Hepatocyte (in vitro differentiated cells): ENCODE data around the gene ABHD16B. TPM values are rescaled to one million over a fixed set of nuclear protein-coding genes. Genes with fewer than 3 reads are reported as not detected.

Source experiments
- DNase-seq: peaks from one replicate; pipeline ENCODE4 v3.0.0-alpha.2; 2016; ENCODE audit warnings: low spot score
- H2AFZ ChIP-seq: fragments of 200-600 bp; sonication (generic); 2 replicates; pipeline ENCODE4 v1.6.0; 2016; ENCODE audit warnings: antibody characterized with exemption, mild to moderate bottlenecking
- H3K27ac ChIP-seq: fragments of 200-600 bp; sonication (generic); 2 replicates; pipeline ENCODE4 v1.5.1; 2016; ENCODE audit warnings: mild to moderate bottlenecking
- H3K27me3 ChIP-seq: fragments of 200-600 bp; sonication (generic); 2 replicates; pipeline ENCODE4 v1.6.1; 2016
- H3K36me3 ChIP-seq: fragments of 200-600 bp; sonication (generic); replicated peaks from 2 replicates; pipeline ENCODE4 v1.5.1; 2016; ENCODE audit warnings: low read depth; ENCODE audit not compliant: insufficient read depth
- H3K4me1 ChIP-seq: fragments of 200-600 bp; sonication (generic); 2 replicates; pipeline ENCODE4 v1.5.1; 2016; ENCODE audit warnings: mild to moderate bottlenecking, moderate library complexity; ENCODE audit not compliant: insufficient read depth
- H3K4me2 ChIP-seq: fragments of 200-600 bp; sonication (generic); 2 replicates; pipeline ENCODE4 v1.6.0; 2016
- H3K4me3 ChIP-seq: fragments of 200-600 bp; sonication (generic); 2 replicates; pipeline ENCODE4 v1.5.1; 2016; ENCODE audit warnings: mild to moderate bottlenecking
- H3K79me2 ChIP-seq: fragments of 200-600 bp; sonication (generic); 2 replicates; pipeline ENCODE4 v1.6.0; 2017; ENCODE audit warnings: mild to moderate bottlenecking
- H3K9me2 ChIP-seq: fragments of 200-600 bp; sonication (generic); replicated peaks from 2 replicates; pipeline ENCODE4 v1.6.0; 2017; ENCODE audit warnings: mild to moderate bottlenecking; ENCODE audit not compliant: insufficient read depth
- H3K9me3 ChIP-seq: fragments of 200-600 bp; sonication (generic); 2 replicates; pipeline ENCODE4 v1.5.1; 2016; ENCODE audit warnings: low read depth, mild to moderate bottlenecking
- H4K20me1 ChIP-seq: fragments of 200-600 bp; sonication (generic); 2 replicates; pipeline ENCODE4 v1.6.0; 2016; ENCODE audit warnings: mild to moderate bottlenecking; ENCODE audit not compliant: insufficient read depth, poor library complexity, severe bottlenecking
- EZH2 ChIP-seq: fragments of 200-600 bp; sonication (generic); IDR thresholded peaks from 2 replicates; pipeline ENCODE4 v1.6.1; 2016; ENCODE audit warnings: antibody characterized with exemption, mild to moderate bottlenecking, borderline replicate concordance
- EZH2phosphoT487 ChIP-seq: fragments of 200-600 bp; sonication (generic); IDR thresholded peaks from one replicate; pipeline ENCODE4 v1.6.1; 2018; ENCODE audit warnings: antibody characterized with exemption, mild to moderate bottlenecking, low read depth, moderate library complexity; ENCODE audit not compliant: unreplicated experiment, severe bottlenecking
- WGBS: methylation state at CpG from one replicate; pipeline ENCODE4 v1.1.6; 2016; ENCODE audit warnings: low lambda C conversion rate; ENCODE audit errors: missing lambda C conversion rate; 5-methylcytosine and 5-hydroxymethylcytosine counted together
- polyA plus RNA-seq: library from polyadenylated mRNA; unstranded; fragments of >200 nt; fragmentation: Nextera tagmentation; extraction: Ambion mirVana; gene quantifications from 2 replicates; pipeline ENCODE4 v1.2.1, GENCODE V29; 2016
- total RNA-seq: library from RNA; depleted of rRNA; stranded (reverse); fragments of >200 nt; gene quantifications from 2 replicates; pipeline ENCODE4 v1.2.3, GENCODE V29; 2014
- TF ChIP-seq, protein P1 (sequence below): fragments of 200-600 bp; sonication (generic); IDR thresholded peaks from 2 replicates; pipeline ENCODE4 v1.5.1; 2016; ENCODE audit warnings: antibody characterized with exemption, mild to moderate bottlenecking; ENCODE audit not compliant: poor library complexity

The ABHD16B gene
- total and polyA plus RNA-seq, 2 experiments from 2014 or later, result 0.68 TPM; not detected in 1

DNA sequence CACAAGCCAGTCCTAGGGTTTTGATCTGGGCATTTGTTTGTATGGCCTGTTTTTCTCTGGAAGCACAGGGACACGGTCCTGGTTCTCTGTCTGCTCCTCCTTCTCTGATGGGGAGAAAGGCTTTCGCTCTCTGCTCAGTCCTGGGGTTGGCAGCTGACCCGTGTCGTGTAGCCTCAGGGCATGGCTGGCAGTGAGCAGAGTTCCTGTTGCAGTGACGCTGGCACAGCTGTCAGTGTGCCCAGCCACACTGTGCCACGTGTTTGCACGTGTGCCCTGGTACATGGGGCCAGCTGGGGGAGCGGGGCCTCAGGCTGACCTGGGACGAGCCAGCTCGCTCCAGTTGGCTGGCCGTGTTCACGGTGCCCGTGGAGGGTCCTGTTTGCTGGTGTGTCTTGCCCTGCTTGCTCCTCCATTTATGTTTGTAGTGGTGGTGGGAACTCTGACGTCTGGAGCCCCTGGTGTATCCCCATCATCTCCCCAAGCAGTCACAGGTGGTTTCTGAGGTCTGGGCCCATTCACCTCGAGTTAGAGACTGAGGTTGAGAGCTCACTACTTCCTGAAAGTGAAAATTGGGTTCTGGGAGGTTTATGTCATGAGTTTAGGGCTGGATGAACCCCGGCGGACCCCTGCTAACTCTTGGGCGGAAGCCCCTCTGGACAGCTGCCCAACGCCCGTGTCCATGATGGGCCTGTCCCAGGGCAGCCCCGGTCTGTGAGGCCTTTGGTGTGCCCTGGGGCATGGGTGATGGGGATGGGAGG, 23.4 kb downstream of the ABHD16B start:
- no peaks in the 10 kb centered on the region for H3K4me1 ChIP-seq
- no peak overlapping the region for H3K4me2 ChIP-seq
- H3K27me3 ChIP-seq, result no peaks in the 10 kb centered on the region
- H3K27ac ChIP-seq, result no peak overlapping the region
- no peaks in the 10 kb centered on the region for H3K9me2 ChIP-seq
- peaks cover 6% of the 10 kb centered on the region for H4K20me1 ChIP-seq
- H3K4me3 ChIP-seq, result no peak overlapping the region
- H3K79me2 ChIP-seq, result no peaks in the 10 kb centered on the region
- no peak for DNase-seq
- 93% methylated on average over 21 of the region's 21 CpGs for WGBS
- no peaks in the 10 kb centered on the region for H3K9me3 ChIP-seq
- H2AFZ ChIP-seq, result no peak overlapping the region
- TF ChIP-seq EZH2 (no peak), EZH2phosphoT487 (no peak)
- TF ChIP-seq, protein P1, sequence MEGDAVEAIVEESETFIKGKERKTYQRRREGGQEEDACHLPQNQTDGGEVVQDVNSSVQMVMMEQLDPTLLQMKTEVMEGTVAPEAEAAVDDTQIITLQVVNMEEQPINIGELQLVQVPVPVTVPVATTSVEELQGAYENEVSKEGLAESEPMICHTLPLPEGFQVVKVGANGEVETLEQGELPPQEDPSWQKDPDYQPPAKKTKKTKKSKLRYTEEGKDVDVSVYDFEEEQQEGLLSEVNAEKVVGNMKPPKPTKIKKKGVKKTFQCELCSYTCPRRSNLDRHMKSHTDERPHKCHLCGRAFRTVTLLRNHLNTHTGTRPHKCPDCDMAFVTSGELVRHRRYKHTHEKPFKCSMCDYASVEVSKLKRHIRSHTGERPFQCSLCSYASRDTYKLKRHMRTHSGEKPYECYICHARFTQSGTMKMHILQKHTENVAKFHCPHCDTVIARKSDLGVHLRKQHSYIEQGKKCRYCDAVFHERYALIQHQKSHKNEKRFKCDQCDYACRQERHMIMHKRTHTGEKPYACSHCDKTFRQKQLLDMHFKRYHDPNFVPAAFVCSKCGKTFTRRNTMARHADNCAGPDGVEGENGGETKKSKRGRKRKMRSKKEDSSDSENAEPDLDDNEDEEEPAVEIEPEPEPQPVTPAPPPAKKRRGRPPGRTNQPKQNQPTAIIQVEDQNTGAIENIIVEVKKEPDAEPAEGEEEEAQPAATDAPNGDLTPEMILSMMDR, result no peak
- H3K36me3 ChIP-seq, result no peaks in the 10 kb centered on the region

DNA sequence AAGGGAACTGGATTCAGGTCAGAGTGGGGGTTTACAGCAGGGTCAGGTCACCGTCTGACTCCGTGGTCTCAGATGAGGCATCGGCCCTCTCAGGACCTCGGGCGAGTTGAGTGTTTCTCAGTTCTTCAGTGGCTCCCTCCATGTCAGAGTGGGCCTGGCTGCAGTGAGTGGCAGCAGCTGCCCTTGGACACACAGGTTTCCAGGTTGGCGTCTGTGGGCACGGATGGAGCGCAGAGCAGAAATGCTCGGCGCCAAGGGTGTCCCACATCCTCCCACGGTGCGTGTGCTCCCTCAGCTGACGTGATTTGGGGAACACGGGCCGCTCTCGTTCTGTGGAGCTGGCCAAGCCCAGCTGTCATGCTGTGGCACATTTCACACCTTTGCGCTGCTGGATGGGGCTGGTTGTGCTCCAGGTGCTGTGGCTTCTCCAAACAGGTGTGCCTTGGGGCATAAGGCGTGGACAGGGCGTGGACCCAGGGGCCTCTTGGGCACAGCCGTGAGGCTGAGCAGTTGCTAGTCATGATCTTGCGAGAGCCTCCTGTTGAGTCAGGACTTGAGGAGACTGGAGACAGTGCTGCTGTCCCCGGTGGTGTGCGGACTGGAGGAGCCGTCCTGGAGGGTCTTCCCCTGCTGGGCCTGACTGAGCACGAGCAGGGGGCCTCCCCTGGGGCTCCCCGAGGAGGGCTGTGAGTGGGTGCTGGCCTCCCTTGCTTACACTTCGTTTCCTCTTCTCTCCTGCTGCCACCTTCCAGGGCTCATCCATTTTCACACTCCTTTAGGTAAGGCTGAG, 24.2 kb downstream of the ABHD16B start:
- no peak overlapping the region for H3K4me3 ChIP-seq
- peaks cover 6% of the 10 kb centered on the region for H4K20me1 ChIP-seq
- H2AFZ ChIP-seq, result no peak overlapping the region
- no peaks in the 10 kb centered on the region for H3K9me2 ChIP-seq
- no peaks in the 10 kb centered on the region for H3K79me2 ChIP-seq
- H3K4me2 ChIP-seq, result no peak overlapping the region
- no peaks in the 10 kb centered on the region for H3K36me3 ChIP-seq
- no peak overlapping the region for H3K27ac ChIP-seq
- DNase-seq, result no peak
- TF ChIP-seq, protein P1, result no peak
- TF ChIP-seq EZH2phosphoT487, result no peak
- no peak for TF ChIP-seq EZH2
- 92% methylated on average over 26 of the region's 27 CpGs for WGBS
- no peaks in the 10 kb centered on the region for H3K27me3 ChIP-seq
- H3K9me3 ChIP-seq, result no peaks in the 10 kb centered on the region
- no peaks in the 10 kb centered on the region for H3K4me1 ChIP-seq

DNA sequence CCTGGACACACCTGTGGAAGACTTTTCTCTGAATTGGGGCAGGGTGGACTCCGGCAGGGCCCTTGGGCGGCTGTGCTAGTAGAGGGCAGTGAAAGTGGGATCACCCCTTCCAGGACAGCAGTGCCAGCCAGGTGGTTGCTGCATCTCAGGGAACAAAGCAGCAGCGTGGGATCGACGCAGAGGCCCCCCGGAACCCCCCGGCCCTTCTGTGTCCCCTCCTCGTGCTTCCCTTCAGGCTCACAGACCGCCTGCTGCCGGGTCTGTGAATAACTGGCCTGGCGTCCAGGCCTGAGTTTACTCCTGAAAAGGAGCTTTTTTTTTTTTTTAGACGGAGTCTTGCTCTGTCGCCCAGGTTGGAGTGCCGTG, 24.7 kb downstream of the ABHD16B start:
- Histone ChIP-seq H3K9me2 (no peaks in the 10 kb centered on the region), H3K79me2 (no peaks in the 10 kb centered on the region), H3K4me2 (no peak overlapping the region), H3K4me1 (no peaks in the 10 kb centered on the region), H3K9me3 (no peaks in the 10 kb centered on the region), H3K36me3 (no peaks in the 10 kb centered on the region), H3K27me3 (no peaks in the 10 kb centered on the region), H3K27ac (no peak overlapping the region), H2AFZ (no peak overlapping the region), H4K20me1 (peaks cover 6% of the 10 kb centered on the region), H3K4me3 (no peak overlapping the region)
- WGBS, result 98% methylated on average over 12 of the region's 14 CpGs
- TF ChIP-seq EZH2phosphoT487, result no peak
- no peak for TF ChIP-seq EZH2
- TF ChIP-seq, protein P1, result no peak
- no peak for DNase-seq
